NCI-H446 (cell line): ENCODE data around the gene MRE11.

ENCODE experiments used
- DNase-seq, 2 experiments: peaks; one replicate each; lab custom pipeline; 2025; lab: John Stamatoyannopoulos, UW

The MRE11 gene

GRCh38 chr11:94493281-94494125, at the start of gene MRE11, which contains the start of gene ANKRD49:
MRE11 (minus strand) TSS chr11:94493844; CDS start chr11:94492801, 1,043 bp downstream.
ANKRD49 (plus strand) TSS chr11:94493984; CDS start chr11:94496694, 2,710 bp downstream.
- DNase-seq: peak; percentile 98 to 99

- DNase-seq: no peak
Measured at GRCh38 chr11:94539420-94539819, 45.8 kb upstream of the MRE11 start.

- DNase-seq: no peak
Measured at GRCh38 chr11:94537031-94537600, 43.5 kb upstream of the MRE11 start.

- DNase-seq: no peak
Measured at GRCh38 chr11:94536386-94536785, 42.7 kb upstream of the MRE11 start.

GRCh38 chr11:94533696-94534630, 40.3 kb upstream of the MRE11 start:
- DNase-seq: no peak

GRCh38 chr11:94533206-94533605, 39.6 kb upstream of the MRE11 start:
- no peak for DNase-seq

- DNase-seq: no peak
Measured at GRCh38 chr11:94532211-94532610, 38.6 kb upstream of the MRE11 start.

- no peak for DNase-seq
Measured at GRCh38 chr11:94528551-94528950, 34.9 kb upstream of the MRE11 start.

GRCh38 chr11:94526645-94527438, 33.2 kb upstream of the MRE11 start:
- no peak for DNase-seq

- DNase-seq: peak in 1 of 2 experiments; percentile 64
Measured at GRCh38 chr11:94525546-94526324, 32.1 kb upstream of the MRE11 start.

GRCh38 chr11:94524341-94524740, 30.7 kb upstream of the MRE11 start:
- no peak for DNase-seq

- DNase-seq: peak in 1 of 2 experiments; percentile 18
Measured at GRCh38 chr11:94521684-94522083, 28.0 kb upstream of the MRE11 start.

GRCh38 chr11:94519478-94520084, 25.9 kb upstream of the MRE11 start:
- DNase-seq: peak; percentile 29 to 67

- no peak for DNase-seq
Measured at GRCh38 chr11:94518300-94518699, 24.7 kb upstream of the MRE11 start.

- no peak for DNase-seq
Measured at GRCh38 chr11:94516725-94517124, 23.1 kb upstream of the MRE11 start.

GRCh38 chr11:94515398-94515797, 21.8 kb upstream of the MRE11 start:
- no peak for DNase-seq

GRCh38 chr11:94513091-94513490, 19.4 kb upstream of the MRE11 start:
- DNase-seq: no peak

- no peak for DNase-seq
Measured at GRCh38 chr11:94511932-94512781, 18.5 kb upstream of the MRE11 start, which contains the start of gene C11orf97. C11orf97 (plus strand) TSS chr11:94512461; CDS start chr11:94512529, 68 bp downstream.

GRCh38 chr11:94507485-94507884, 13.8 kb upstream of the MRE11 start:
- DNase-seq: no peak
